Cardiac fibroblast (primary cell): Measurements from ENCODE around the gene TEF.

Experiments used
- DNase-seq, 2 donors: peaks; one replicate each; pipeline versions ENCODE4 v3.0.0 to v3.0.0-alpha.2; 2010; ENCODE audit warnings: low read depth in 2 of 2
- H3K4me3 ChIP-seq, 2 donors: replicated peaks in 1 of 2; 1 replicate in 1 of 2; 2 replicates in 1 of 2; pipeline ENCODE4 v1.5.1; 2011; ENCODE audit warnings: low read depth in 2 of 2, low read length in 2 of 2, mild to moderate bottlenecking in 2 of 2, moderate library complexity in 1 of 2
- TF ChIP-seq, protein P1 (sequence below): IDR thresholded peaks from one replicate; pipeline ENCODE4 v1.5.1; 2011; ENCODE audit warnings: low read depth, mild to moderate bottlenecking, low read length, inconsistent platforms

Gene TEF

DNA sequence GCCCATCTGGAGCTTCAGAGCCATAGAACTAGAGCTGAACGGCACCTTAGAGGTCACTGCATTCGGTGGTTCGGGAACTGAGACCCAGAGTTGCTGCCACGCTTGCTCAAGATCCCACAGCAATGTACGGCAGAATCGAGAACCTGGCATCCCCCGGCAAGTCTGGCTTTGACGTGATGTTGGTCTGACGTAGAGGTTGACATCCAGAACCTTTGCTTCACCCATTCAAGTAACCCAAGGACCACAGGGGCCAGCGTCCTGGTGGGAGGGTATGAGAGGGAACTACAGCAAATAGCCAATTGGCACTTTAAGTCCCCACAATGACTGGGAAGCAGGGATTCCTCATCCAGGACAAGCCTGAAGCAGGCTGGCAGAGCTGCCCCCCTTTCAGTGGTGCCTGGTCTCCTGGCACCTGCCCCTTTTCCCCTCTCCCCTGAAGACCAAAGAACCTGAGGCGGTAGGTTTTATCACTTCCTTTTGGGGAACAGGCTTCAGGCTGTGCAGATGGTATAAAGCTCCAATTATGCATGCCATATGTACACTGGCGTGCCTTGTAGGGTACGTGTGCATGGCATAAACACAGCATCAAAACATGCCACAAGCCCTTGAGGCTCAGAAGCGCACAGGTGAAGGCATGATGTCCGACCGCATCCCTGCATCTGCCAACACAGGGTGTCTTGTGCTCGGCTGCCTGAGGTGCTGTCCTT is 15.3 kb upstream of the TEF start:
- no peak for DNase-seq
- H3K4me3 ChIP-seq: no peak overlapping the region
- TF ChIP-seq, protein P1, sequence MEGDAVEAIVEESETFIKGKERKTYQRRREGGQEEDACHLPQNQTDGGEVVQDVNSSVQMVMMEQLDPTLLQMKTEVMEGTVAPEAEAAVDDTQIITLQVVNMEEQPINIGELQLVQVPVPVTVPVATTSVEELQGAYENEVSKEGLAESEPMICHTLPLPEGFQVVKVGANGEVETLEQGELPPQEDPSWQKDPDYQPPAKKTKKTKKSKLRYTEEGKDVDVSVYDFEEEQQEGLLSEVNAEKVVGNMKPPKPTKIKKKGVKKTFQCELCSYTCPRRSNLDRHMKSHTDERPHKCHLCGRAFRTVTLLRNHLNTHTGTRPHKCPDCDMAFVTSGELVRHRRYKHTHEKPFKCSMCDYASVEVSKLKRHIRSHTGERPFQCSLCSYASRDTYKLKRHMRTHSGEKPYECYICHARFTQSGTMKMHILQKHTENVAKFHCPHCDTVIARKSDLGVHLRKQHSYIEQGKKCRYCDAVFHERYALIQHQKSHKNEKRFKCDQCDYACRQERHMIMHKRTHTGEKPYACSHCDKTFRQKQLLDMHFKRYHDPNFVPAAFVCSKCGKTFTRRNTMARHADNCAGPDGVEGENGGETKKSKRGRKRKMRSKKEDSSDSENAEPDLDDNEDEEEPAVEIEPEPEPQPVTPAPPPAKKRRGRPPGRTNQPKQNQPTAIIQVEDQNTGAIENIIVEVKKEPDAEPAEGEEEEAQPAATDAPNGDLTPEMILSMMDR: no peak

DNA sequence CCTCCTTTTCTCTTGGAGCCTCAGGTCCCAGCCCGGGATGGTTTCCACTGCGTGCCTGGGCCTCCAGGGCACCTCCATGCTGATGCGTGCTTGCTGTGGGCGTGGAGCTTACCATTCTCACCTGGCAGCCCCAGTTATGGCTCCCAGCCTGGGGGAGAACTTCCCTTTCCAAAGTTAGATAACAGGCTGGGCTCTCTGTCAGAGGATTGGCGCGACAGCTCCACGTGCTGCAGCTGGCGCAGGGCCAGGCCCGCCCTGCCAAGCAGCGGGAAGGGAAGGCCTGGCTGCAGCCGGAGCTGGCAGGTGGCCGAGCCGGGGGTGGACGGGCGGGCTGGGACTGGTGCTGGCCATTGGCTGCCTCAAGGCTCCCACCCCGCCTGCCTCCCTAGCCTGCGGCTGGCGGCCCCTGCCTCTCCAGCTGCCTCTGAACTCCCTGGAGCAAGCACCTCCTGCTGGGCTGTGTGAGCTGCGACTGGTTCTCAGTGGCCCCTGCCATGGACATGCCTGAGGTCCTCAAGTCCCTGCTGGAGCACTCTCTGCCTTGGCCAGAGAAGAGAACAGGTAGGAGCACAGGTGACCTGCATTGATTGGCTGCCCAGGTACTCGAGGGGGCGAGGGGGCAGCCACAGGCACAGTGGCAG is 14.6 kb upstream of the TEF start:
- peak overlapping the region in 1 of 2 donors; percentile 25 for H3K4me3 ChIP-seq
- TF ChIP-seq, protein P1: peak; percentile 45
- DNase-seq: peak; percentile 91 to 99

DNA sequence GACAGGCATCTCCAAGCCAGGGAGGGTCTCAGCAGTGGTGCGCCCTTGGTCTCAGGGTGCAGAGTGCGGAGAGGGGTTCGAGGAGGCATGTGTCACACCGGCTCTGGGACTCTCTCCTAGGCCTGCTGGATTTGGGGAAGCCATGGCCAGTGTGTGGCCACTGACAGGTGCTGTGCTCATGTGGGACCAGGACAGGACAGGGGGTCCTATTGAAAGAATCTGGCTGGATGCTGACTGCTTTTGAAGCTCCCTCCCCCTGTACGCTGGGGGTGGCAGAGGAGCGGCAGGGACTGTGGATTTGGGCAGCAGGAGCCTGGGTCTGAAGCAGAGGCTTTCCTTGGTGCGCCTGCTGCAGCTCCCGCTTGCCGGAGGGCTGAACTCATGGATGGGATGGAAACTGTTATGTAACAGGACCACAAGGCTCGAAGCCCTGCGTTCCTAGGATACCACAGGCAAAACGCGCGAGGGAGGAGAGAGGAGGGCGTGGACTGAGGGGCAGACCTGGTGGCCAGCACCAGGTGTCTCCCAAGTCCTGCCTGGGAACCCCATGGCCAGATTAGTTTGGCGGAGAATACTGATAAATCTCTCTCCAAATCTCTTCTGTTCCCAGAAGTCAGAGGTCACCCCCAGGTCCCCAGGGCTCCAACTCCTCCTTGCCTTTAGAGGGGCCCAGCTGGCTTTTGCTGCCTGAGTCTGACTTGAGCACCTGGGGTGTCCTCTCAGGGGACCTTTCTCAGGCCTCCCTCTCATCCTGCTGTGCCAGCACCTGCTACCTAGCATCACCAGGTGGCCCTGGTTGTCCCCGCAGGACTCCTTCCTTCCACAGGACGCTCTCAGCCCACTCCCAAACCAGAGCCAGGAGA is 13.8 kb upstream of the TEF start:
- H3K4me3 ChIP-seq: peak overlapping the region in 1 of 2 donors; percentile 25
- TF ChIP-seq, protein P1: no peak
- peak; percentile 40 to 55 for DNase-seq

DNA sequence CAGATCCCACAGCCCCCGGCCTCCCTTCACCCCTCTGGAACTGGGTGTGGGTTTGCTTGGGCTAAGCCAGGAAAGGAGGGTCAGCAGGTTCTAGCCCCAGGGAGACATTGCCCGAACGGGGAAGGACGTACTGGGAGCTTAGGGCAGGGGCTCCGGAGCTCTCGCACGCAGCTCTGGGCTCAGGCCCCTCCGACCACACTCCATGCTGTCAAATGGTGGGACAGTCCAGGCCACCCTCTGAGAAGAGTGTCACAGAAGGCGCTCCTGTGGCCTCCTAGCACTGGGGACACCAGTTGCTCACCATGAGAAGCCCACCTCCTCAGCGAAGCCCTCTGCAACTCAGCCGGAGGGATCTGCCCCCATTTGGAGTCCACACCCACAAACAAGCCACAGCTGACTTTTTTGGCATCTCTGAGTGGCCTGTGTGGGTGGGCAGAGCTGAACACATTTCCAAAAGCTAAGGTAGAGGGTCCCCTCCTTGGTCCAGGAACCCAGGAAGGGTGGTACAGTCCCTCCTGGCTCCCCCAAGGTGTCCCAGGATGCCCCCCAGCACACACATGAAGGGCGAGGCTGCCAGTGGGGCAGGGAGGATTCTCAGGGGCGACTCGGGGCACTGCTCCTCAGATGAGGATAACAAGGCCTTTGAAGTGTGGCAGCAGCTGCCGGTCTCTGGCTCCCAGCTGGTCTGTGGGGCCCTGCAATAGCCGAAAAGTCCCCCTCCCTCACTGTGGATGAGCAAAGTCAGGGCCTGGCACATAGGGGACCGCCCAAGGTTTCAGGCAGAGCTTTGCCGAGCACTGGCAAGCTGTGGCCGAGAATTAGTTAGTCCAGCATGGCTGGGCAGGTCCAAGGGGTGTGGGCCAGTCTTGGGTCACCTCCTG is 13.0 kb upstream of the TEF start:
- DNase-seq: no peak
- TF ChIP-seq, protein P1: no peak
- H3K4me3 ChIP-seq: no peak overlapping the region

GRCh38 chr22:41369424-41369745 is 12.4 kb upstream of the TEF start:
- H3K4me3 ChIP-seq: no peak overlapping the region
- TF ChIP-seq, protein P1: no peak
- no peak for DNase-seq

DNA sequence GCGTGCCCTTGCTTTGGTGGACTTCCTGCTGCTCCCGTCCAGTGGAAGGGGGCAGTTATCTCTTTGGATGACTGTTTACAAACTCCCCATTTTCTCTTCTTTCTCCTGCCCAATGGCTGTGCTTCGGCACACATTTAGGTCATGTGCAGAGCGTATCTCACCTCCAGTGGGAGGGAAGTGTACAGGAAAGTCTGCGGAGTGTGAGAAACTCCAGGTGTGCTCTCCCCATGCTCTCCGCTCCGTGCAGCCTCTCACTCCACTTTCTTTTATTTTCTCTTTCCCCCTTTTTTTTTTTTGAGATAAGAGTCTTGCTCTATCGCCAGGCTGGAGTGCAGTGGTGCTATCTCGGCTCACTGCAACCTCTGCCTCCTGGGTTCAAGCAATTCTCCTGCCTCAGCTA is 11.9 kb upstream of the TEF start:
- no peak overlapping the region for H3K4me3 ChIP-seq
- TF ChIP-seq, protein P1: no peak
- DNase-seq: no peak
